Measurements from ENCODE around the gene JPH4. TPM values are rescaled to one million over a fixed set of nuclear protein-coding genes. Genes with fewer than 3 reads are reported as not detected.
A peak's percentile ranks its signal among the peaks of the same experiment; 100 is the strongest.
"Not testable (repeated sequence)": the region's sequence is repeated elsewhere in the genome, so short reads cannot be mapped to it uniquely, and the experiment has no call there.

The JPH4 gene
- total RNA-seq, 1 donor from 2014 or later: 0.19 TPM

DNA sequence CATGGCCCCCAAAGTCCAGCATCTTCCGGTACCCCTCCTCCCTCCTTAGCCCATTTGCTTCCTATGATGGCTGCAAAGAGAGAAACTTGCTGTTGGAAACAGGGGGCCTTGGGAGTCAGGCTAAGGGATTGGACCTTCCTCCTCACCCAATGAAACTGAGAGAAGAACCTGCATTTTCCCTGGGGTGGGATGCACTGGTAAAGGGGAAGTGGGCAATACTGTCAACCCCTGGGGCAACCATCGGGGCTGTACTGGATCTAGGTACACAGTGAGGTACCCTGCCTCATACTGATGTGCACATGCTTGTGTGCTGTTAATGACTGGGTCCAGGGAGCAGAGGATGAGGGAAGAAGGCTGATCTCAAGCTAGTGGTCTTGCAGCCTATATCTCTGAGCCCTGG is 11.0 kb upstream of the JPH4 start:
- Histone ChIP-seq H3K4me1 (peaks cover 6% of the 10 kb centered on the region), H3K27ac (replicated peaks) (no peak overlapping the region), H3K27me3 (ENCODE audit: low read depth) (peaks cover 16% of the 10 kb centered on the region), H3K9me3 (replicated peaks) (no peaks in the 10 kb centered on the region), H3K36me3 (no peaks in the 10 kb centered on the region), H3K4me3 (no peak overlapping the region)
- intact Hi-C loops (cut with micrococcal nuclease): no loop called here
- no peak for DNase-seq
- TF ChIP-seq, protein P1, sequence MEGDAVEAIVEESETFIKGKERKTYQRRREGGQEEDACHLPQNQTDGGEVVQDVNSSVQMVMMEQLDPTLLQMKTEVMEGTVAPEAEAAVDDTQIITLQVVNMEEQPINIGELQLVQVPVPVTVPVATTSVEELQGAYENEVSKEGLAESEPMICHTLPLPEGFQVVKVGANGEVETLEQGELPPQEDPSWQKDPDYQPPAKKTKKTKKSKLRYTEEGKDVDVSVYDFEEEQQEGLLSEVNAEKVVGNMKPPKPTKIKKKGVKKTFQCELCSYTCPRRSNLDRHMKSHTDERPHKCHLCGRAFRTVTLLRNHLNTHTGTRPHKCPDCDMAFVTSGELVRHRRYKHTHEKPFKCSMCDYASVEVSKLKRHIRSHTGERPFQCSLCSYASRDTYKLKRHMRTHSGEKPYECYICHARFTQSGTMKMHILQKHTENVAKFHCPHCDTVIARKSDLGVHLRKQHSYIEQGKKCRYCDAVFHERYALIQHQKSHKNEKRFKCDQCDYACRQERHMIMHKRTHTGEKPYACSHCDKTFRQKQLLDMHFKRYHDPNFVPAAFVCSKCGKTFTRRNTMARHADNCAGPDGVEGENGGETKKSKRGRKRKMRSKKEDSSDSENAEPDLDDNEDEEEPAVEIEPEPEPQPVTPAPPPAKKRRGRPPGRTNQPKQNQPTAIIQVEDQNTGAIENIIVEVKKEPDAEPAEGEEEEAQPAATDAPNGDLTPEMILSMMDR (IDR thresholded peaks at IDR 0.05; ENCODE audit: borderline replicate concordance): no peak

DNA sequence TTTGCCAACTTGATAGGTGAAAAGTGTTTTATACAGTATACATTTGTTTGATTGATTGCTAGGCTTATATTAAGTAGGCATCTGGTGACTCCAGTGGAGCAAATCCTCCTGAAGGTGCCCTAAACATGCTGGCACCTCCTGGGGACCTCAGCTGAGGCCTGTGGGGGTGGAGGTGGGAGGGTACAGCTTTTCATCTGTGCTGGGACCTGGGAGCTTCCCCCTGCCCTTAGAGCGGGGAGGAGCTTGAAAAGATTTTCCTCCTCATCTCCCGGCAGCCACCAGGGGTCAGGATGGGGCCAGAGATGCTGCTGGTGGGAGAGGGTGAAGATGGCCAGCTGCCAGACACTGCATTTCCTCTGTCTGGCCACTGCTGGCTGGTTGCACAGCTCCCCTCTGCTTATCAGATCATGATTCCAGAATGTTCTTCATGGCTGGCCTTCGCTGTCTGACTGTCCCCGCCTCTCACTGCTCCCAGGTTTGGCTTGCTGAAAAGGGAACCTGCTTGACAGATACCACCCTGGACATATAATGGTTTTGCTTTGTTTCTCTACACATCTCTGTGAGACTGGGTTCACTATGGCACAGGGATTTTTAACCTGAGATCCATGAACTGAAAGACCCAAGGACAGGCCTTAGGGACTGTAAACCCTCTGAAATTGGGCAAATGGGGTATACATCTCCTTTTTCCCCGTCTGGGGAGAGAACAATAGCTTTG is 10.5 kb upstream of the JPH4 start:
- H3K4me3 ChIP-seq: no peak overlapping the region
- no peaks in the 10 kb centered on the region for H3K36me3 ChIP-seq
- peaks cover 15% of the 10 kb centered on the region for H3K27me3 ChIP-seq (ENCODE audit: low read depth)
- DNase-seq: peak; percentile 86
- intact Hi-C loops (cut with micrococcal nuclease): no loop called here
- no peaks in the 10 kb centered on the region for H3K9me3 ChIP-seq (replicated peaks)
- no peak overlapping the region for H3K27ac ChIP-seq (replicated peaks)
- peaks cover 6% of the 10 kb centered on the region for H3K4me1 ChIP-seq
- TF ChIP-seq, protein P1 (IDR thresholded peaks at IDR 0.05; ENCODE audit: borderline replicate concordance): peak; percentile 84

DNA sequence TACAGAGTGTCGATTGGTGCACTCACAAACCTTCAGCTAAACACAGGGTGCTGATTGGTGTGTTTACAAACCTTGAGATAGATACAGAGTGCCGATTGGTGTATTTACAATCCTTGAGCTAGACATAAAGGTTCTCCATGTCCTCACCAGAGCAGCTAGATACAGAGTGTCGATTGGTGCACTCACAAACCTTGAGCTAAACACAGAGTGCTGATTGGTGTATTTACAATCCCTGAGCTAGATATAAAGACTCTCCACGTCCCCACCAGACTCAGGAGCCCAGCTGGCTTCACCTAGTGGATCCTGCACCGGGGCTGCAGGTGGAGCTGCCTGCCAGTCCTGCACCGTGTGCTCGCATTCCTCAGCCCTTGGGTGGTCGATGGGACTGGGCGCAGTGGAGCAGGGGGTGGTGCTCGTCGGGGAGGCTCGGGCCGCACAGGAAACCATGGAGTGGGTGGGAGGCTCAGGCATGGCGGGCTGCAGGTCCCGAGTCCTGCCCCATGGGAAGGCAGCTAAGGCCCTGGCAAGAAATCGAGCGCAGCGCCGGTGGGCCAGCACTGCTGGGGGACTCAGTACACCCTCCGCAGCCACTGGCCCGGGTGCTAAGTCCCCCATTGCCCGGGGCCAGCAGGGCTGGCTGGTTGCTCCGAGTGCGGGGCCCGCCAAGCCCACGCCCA is 6.1 kb upstream of the JPH4 start:
- DNase-seq; H3K9me3 ChIP-seq (replicated peaks); H3K27ac ChIP-seq (replicated peaks); H3K4me1 ChIP-seq; H3K4me3 ChIP-seq; intact Hi-C loops (cut with micrococcal nuclease); H3K36me3 ChIP-seq: not testable (repeated sequence)
- peaks cover 48% of the 10 kb centered on the region for H3K27me3 ChIP-seq (ENCODE audit: low read depth)

DNA sequence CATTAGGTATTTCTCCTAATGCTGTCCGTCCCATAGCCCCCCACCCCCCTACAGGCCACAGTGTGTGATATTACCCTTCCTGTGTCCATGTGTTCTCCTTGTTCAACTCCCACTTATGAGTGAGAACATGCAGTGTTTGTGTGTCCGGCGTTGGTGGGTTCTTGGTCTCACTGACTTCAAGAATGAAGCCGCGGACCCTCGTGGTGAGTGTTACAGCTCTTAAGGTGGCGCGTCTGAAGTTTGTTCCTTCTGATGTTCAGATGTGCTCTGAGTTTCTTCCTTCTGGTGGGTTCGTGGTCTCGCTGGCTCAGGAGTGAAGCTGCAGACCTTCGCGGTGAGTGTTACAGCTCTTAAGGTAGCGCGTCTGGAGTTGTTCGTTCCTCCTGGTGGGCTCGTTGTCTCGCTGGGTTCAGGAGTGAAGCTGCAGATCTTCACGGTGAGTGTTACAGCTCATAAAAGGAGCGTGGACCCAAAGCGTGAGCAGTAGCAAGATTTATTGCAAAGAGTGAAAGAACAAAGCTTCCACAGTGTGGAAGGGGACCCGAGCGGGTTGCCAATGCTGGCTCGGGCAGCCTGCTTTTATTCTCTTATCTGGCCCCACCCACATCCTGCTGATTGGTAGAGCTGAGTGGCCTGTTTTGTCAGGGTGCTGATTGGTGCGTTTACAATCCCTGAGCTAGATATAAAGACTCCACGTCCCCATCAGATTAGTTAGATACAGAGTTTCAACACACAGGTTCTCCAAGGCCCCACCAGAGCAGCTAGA is 5.4 kb upstream of the JPH4 start:
- H3K9me3 ChIP-seq (replicated peaks); intact Hi-C loops (cut with micrococcal nuclease); H3K36me3 ChIP-seq; H3K4me3 ChIP-seq; H3K4me1 ChIP-seq; DNase-seq; H3K27ac ChIP-seq (replicated peaks): not testable (repeated sequence)
- peaks cover 55% of the 10 kb centered on the region for H3K27me3 ChIP-seq (ENCODE audit: low read depth)

DNA sequence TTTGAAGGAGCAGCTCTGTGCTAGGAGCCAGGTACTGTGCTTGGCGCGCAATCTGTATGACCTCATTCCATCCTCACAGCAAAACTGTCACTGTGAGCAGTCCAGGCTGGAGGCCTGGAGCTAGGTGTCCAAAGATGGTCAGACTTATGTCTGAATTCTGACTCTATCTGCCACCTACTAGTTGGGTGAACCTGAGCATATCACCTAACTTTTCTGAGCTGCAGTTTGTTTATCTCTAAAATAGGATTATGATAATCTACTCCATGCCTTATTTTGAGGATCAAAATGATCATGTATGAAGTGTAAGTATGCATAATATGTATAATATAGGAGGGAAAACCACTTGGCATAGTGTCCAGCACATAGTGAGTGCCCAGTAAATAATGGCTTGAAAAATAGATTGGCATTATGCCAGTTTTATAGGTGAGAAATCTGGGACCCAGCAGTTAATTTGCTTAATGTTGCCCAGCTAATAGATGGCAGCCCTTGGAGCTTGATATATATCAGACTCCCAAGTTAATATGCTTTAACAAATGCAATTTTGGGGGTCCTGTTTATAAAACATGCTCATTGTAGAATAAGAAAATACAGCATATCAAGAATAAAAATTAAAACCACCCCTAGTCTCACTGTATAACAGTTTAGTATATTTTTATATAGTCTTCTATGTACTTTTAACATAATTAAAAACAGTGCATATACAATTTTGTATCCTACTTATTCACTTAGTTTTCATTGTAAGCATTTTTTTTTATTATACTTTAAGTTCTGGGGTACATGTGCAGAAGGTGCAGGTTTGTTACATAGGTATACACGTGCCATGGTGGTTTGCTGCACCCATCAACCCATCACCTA is 4.5 kb upstream of the JPH4 start:
- TF ChIP-seq, protein P1 (IDR thresholded peaks at IDR 0.05; ENCODE audit: borderline replicate concordance): no peak
- Histone ChIP-seq H3K27ac (replicated peaks) (no peak overlapping the region), H3K36me3 (no peaks in the 10 kb centered on the region), H3K4me1 (no peaks in the 10 kb centered on the region), H3K4me3 (no peak overlapping the region), H3K9me3 (replicated peaks) (no peaks in the 10 kb centered on the region), H3K27me3 (ENCODE audit: low read depth) (peaks cover 62% of the 10 kb centered on the region)
- intact Hi-C loops (cut with micrococcal nuclease): no loop called here
- no peak for DNase-seq

DNA sequence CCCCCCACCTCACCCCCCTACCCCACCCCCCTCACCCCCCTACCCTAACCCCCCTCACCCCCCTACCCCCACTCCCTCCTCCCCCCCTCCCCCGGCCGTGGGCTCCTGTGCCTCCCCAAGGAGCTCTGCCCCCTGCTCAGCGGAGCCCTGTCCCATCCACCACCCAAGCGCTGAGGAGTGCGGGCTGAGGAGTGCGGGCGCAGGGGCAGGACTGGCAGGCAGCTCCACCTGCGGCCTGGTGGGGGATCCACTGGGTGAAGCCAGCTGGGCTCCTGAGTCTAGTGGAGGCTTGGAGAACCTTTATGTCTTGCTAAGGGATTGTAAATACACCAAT is 2.3 kb upstream of the JPH4 start:
- DNase-seq: no peak
- H3K4me1 ChIP-seq: peaks cover 18% of the 10 kb centered on the region
- no peak overlapping the region for H3K27ac ChIP-seq (replicated peaks)
- intact Hi-C loops (cut with micrococcal nuclease): no loop called here
- TF ChIP-seq, protein P1 (IDR thresholded peaks at IDR 0.05; ENCODE audit: borderline replicate concordance): no peak
- peaks cover 73% of the 10 kb centered on the region for H3K27me3 ChIP-seq (ENCODE audit: low read depth)
- no peak overlapping the region for H3K4me3 ChIP-seq
- no peaks in the 10 kb centered on the region for H3K9me3 ChIP-seq (replicated peaks)
- H3K36me3 ChIP-seq: no peaks in the 10 kb centered on the region
